CD1c-positive myeloid dendritic cell (primary cell): ENCODE results near the gene CES2.
"Not testable (repeated sequence)": the region's sequence is repeated elsewhere in the genome, so short reads cannot be mapped to it uniquely, and the experiment has no call there.

Experiments
- DNase-seq: peaks from one replicate; pipeline ENCODE4 v3.0.0-alpha.2; 2016; ENCODE audit errors: extremely low spot score

The CES2 gene, protein sequence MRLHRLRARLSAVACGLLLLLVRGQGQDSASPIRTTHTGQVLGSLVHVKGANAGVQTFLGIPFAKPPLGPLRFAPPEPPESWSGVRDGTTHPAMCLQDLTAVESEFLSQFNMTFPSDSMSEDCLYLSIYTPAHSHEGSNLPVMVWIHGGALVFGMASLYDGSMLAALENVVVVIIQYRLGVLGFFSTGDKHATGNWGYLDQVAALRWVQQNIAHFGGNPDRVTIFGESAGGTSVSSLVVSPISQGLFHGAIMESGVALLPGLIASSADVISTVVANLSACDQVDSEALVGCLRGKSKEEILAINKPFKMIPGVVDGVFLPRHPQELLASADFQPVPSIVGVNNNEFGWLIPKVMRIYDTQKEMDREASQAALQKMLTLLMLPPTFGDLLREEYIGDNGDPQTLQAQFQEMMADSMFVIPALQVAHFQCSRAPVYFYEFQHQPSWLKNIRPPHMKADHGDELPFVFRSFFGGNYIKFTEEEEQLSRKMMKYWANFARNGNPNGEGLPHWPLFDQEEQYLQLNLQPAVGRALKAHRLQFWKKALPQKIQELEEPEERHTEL

DNA sequence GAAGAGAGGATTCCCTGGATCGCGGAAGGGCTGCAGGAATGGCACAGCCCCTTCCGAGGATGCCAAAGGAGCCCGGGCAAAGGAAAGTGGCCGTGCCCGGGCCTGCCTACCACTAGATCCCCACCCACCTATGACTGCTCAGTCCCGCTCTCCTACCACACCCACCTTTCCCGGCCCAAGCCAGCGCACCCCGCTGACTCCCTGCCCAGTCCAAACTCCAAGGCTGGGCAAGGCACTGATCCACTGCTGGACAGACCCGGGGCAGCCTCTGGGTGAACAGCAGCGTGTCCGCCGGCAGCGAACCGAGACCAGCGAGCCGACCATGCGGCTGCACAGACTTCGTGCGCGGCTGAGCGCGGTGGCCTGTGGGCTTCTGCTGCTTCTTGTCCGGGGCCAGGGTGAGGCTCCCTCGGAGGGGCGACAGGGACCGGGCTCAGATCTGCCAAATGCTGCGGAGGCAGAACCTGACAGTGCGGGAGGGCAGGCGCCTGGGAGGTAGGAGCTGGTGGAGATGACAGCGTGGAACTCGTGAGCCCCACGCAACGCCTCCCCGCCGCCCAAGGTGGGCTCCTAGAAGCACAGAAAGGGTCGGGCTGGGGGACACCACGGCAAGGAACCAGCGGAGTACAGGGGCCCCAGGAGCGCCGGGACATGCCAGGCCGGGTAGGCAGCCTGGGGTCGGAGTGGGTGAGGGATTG, at the start of gene CES2:
Gene CES2 (plus strand): TSS at position 203 of the 698 bp plus-strand sequence. CDS start 120 bp downstream, at position 323.
- no peak for DNase-seq

DNA sequence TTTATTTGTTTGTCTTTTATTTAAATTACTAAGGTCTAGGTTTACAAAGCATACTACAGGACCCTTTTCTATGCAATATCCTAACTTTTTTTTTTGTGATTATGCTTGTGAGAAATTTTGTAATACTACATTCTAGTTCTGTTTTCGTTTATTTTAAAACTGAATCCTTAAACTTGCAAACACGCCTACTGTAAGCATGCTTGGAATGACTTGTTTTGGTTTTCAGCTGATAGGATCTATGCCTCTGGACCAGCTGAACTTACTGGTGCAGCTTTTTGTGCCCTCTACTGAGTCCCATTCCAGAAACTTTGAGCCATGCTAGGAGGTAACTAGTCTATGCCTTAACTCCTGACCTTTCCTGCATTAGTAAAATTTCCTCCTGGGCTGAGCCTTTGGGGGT, 49.0 kb upstream of the CES2 start:
- no peak for DNase-seq

DNA sequence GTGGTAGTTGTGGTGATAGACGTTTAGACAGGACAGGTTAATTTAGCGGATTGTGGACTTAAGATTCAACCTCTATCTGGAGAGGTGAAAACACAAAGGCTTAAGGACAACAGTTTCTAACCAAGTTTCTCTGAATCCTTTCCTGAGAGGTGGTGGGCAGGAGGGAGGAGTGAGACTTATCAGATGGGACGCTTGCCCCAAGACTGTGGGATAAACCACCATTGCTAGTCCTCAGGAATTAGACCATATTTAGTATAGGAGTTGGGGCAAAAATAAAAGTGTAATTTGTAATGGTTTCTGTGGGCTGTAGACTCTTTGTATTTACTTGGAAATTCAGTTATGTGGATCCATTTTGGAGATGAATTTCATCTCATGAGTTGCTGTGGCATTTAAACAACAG, 48.4 kb upstream of the CES2 start:
- DNase-seq, result no peak

- no peak for DNase-seq
These were observed 46.4 kb upstream of the CES2 start for GRCh38 chr16:66888647-66889615.

GRCh38 chr16:66889622-66890021, 45.7 kb upstream of the CES2 start:
- DNase-seq, result no peak

DNA sequence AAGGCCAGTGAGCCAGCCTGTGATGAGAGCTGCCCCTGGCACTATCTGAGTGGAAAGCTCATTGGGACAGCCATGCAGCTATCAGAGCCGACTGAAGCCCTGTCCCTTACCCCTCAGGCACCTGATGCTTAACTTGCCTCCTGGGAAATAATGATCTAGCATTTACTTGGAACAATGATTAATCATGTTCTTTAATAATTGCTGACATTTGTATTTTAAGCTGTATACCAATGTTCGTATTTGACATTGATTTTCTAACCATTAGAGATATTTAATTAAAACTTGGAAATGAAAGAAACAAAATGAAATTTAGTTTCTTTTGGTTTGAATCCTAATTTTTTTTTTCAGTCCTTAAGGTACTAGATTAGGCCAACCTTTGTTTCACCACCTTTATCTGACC, 44.5 kb upstream of the CES2 start:
- DNase-seq, result no peak

GRCh38 chr16:66891360-66891759, 44.0 kb upstream of the CES2 start:
- no peak for DNase-seq

GRCh38 chr16:66891797-66892196, 43.5 kb upstream of the CES2 start:
- no peak for DNase-seq

DNA sequence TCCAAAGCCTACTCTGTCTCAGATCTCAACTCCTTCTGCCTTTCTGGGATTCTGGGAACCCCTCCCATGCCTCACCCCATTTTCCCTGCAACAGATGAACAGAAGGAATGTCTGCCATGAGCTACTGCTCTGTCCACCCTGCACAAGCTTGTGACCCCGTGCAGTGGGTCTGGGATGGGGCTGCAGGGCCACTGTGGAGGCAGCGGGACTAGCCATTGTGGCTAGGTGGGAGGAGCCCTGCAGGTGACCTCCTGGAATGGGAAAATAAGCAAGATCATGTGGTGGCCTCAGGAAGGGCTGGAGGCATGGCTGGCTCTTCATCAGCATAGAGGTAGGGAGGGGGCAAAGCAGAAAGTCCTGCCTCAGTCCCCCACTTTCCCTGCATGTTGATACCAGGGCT, 41.3 kb upstream of the CES2 start:
- DNase-seq, result no peak

- DNase-seq, result peak; percentile 71
These were observed 40.2 kb upstream of the CES2 start for GRCh38 chr16:66894948-66895688.

- no peak for DNase-seq
These were observed 39.7 kb upstream of the CES2 start for GRCh38 chr16:66895689-66895979.

- DNase-seq, result no peak
These were observed 39.3 kb upstream of the CES2 start for GRCh38 chr16:66895999-66896398.

DNA sequence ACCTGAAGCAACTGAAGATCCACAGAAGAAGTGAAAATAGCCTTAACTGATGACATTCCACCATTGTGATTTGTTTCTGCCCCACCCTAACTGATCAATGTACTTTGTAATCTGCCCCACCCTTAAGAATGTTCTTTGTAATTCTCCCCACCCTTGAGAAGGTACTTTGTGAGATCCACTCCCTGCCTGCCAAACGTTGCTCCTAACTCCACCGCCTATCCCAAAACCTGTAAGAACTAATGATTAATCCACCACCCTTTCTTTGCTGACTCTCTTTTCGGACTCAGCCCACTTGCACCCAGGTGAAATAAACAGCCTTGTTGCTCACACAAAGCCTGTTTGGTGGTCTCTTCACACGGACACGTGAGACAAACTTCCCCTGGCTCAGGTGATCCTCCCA, 38.6 kb upstream of the CES2 start:
- DNase-seq, result not testable (repeated sequence)

GRCh38 chr16:66898207-66898606, 37.1 kb upstream of the CES2 start:
- no peak for DNase-seq

GRCh38 chr16:66898933-66899309, 36.4 kb upstream of the CES2 start:
- DNase-seq, result no peak

DNA sequence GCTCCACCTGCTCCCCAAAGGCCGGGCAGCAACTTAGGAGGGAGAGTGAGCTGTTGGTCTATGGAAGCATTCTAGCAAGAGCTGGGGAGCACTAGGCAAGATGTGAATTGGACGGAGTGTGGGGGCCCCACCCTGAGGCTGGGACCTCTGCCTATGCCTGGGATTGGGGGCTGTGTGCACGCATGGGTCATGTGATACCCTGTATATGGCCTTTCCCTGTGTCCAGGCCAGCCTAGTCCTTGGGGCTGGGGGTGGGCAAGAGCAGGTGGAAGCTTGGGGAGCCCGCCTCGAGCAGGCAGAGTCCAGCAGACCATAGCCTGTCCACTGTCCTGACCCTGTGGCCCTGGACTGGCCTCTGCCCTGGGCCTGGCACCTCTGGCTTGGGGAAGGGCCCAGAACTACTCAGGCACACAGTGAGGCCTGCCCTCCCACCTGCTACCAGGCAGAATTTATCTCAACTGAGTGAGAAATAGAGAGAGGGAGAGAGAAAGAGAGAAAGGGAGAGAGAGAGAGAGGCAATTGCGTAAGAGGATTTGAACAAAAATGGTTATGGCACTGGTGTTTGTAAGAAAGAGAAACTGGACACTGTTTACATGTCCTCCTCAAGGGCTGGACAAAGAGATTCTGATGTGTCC, 35.9 kb upstream of the CES2 start:
- DNase-seq, result no peak

DNA sequence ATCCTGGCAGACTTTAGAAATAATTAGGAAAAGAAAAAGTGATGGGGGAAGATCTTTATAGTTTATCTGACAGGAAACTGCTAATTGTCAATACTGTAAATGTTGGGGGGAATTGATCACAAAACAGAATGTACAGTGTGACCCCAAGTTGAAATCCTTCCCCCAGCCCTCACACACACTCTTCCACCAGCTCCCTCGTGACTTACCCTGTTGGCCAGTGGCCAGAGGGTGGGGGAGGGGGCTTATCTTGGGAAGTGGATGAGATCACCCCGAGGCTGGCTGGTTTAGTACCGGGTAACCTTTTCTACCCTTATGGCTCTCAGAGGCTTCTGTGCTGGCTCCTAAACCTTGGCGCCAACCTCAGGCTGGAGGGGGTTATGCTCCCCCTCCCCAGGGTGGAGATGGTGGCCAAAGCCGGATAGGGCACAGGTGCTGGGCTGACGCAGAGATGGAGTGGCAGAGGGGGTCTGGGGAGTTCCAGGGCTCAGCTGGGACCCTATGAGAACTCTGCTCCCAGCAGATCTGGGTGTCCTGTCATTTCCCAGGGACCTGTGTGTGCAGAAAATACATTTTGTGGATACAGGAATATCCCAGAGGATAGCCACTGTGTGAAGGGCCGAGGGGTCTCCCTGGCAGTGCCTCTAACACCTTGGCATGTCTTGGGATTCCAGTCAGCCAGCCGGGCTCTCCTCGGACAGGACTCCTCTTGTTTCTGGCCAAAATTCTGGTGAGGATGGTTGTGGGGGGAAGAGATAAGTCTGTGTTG, 35.2 kb upstream of the CES2 start:
- DNase-seq, result peak; percentile 24

DNA sequence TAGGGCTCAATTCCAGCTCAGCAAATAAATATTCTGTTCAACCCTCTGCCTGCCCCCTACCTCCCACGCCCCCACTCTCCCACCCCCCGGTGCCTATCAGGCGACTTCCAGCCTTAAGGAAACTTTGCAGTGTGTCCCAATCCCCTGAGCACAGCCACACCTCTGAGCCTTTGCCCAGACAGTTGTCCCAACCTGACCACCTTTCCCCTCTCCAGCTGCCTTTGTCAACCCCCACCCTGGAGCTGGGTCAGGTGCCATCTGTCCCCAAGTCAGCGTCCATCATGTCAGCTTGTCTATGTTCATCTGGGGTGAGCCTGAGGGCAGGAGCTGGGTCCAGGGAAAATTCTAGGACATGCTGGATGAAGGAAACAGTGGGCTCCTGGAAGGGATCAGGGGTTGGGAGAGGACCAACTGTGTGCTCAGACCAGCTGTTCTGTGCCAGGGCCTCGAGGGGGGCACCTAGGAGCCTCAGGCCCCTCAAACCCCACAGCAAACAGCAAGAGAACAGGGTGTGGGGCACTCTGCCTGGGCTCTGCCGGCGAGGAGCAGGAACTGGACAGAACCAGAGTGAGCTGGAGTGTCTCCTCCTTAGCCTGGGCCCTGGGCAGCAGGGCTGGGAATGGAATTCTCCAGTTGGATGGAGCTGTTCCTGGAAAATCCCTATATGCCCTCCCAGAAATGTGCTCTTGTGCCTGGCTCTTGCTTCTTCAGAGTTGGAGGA, 34.4 kb upstream of the CES2 start:
- no peak for DNase-seq

- no peak for DNase-seq
These were observed 33.7 kb upstream of the CES2 start for GRCh38 chr16:66901626-66902025.
